SK-N-SH treated with all-trans-retinoic acid at 6 μM for 48 hours (cell line): ENCODE data around the gene FXYD2.
A peak's percentile ranks its signal among the peaks of the same experiment; 100 is the strongest.

ENCODE experiments used
- ATAC-seq: fragments of 200-7000 bp; cut with Tn5 transposase; 3 replicates; pipeline ENCODE4 v1.9.1; 2020; ENCODE audit warnings: mild to moderate bottlenecking, moderate library complexity
- ARNTL ChIP-seq: fragments of 450-650 bp; formaldehyde crosslinking; IDR thresholded peaks from 2 replicates; pipeline ENCODE4 v1.5.0; 2020; ENCODE audit warnings: low read depth, mild to moderate bottlenecking, moderate library complexity, borderline replicate concordance
- CSDC2 ChIP-seq: fragments of 250-450 bp; sonication (Bioruptor Pico); IDR thresholded peaks from 2 replicates; pipeline ENCODE4 v1.5.0; 2020; ENCODE audit warnings: mild to moderate bottlenecking, moderate library complexity
- ESRRG ChIP-seq: fragments of 250-450 bp; sonication (Bioruptor Pico); IDR thresholded peaks from 2 replicates; pipeline ENCODE4 v1.6.1; 2021; ENCODE audit warnings: mild to moderate bottlenecking
- GLIS3 ChIP-seq: fragments of 250-450 bp; sonication (Bioruptor Pico); IDR thresholded peaks from 2 replicates; pipeline ENCODE4 v1.5.0; 2020; ENCODE audit warnings: mild to moderate bottlenecking, moderate library complexity
- ISL1 ChIP-seq: fragments of 250-450 bp; sonication (Bioruptor Pico); IDR thresholded peaks from 2 replicates; pipeline ENCODE4 v2.1.2; 2022; ENCODE audit warnings: mild to moderate bottlenecking, moderate library complexity
- OSR1 ChIP-seq: fragments of 250-450 bp; sonication (Bioruptor Pico); IDR thresholded peaks from 2 replicates; pipeline ENCODE4 v1.8.0; 2022; ENCODE audit warnings: moderate library complexity, mild to moderate bottlenecking, inconsistent platforms
- PPARA ChIP-seq: fragments of 250-450 bp; sonication (Bioruptor Pico); IDR thresholded peaks from 2 replicates; pipeline ENCODE4 v1.5.0; 2020; ENCODE audit warnings: mild to moderate bottlenecking, borderline replicate concordance
- RARB ChIP-seq: fragments of 250-450 bp; sonication (Bioruptor Pico); IDR thresholded peaks from 2 replicates; pipeline ENCODE4 v1.8.0; 2021; ENCODE audit warnings: mild to moderate bottlenecking, moderate library complexity
- SNAI2 ChIP-seq: fragments of 250-450 bp; sonication (Bioruptor Pico); IDR thresholded peaks from 2 replicates; pipeline ENCODE4 v1.5.0; 2020; ENCODE audit warnings: mild to moderate bottlenecking, moderate library complexity
- TCF4 ChIP-seq: fragments of 250-450 bp; sonication (Bioruptor Pico); IDR thresholded peaks from 2 replicates; pipeline ENCODE4 v1.8.0; 2021; ENCODE audit warnings: mild to moderate bottlenecking, moderate library complexity, borderline replicate concordance
- TOX ChIP-seq: fragments of 250-450 bp; sonication (Bioruptor Pico); IDR thresholded peaks from 2 replicates; pipeline ENCODE4 v1.8.0; 2021; ENCODE audit warnings: mild to moderate bottlenecking, moderate library complexity, borderline replicate concordance
- ZC3H10 ChIP-seq: fragments of 250-450 bp; sonication (Bioruptor Pico); IDR thresholded peaks from 2 replicates; pipeline ENCODE4 v1.5.1; 2021; ENCODE audit warnings: mild to moderate bottlenecking, moderate library complexity
- ZFP3 ChIP-seq: fragments of 250-450 bp; sonication (Bioruptor Pico); IDR thresholded peaks from 2 replicates; pipeline ENCODE4 v1.5.0; 2020; ENCODE audit warnings: mild to moderate bottlenecking, moderate library complexity
- ZFP30 ChIP-seq: fragments of 450-650 bp; formaldehyde crosslinking; IDR thresholded peaks from 2 replicates; pipeline ENCODE4 v1.5.0; 2022; ENCODE audit warnings: mild to moderate bottlenecking, moderate library complexity
- ZNF565 ChIP-seq: fragments of 450-650 bp; formaldehyde crosslinking; conservative IDR thresholded peaks from 2 replicates; pipeline ENCODE4 v1.5.0; 2020; ENCODE audit warnings: low read depth, mild to moderate bottlenecking, moderate library complexity
- ZNF70 ChIP-seq: fragments of 450-650 bp; formaldehyde crosslinking; IDR thresholded peaks from 2 replicates; pipeline ENCODE4 v1.5.0; 2020; ENCODE audit warnings: mild to moderate bottlenecking, moderate library complexity
- ZNF8 ChIP-seq: fragments of 450-650 bp; formaldehyde crosslinking; IDR thresholded peaks from 2 replicates; pipeline ENCODE4 v1.5.0; 2020; ENCODE audit warnings: mild to moderate bottlenecking, moderate library complexity
- TF ChIP-seq, protein P1 (sequence below): fragments of 250-450 bp; sonication (Bioruptor Pico); IDR thresholded peaks from 2 replicates; pipeline ENCODE4 v1.5.1; 2020; ENCODE audit warnings: low read depth, mild to moderate bottlenecking, moderate library complexity
- TF ChIP-seq, protein P2 (sequence below): fragments of 250-450 bp; sonication (Bioruptor Pico); IDR thresholded peaks from 2 replicates; pipeline ENCODE4 v1.5.0; 2020; ENCODE audit warnings: mild to moderate bottlenecking, moderate library complexity
- TF ChIP-seq, protein P3 (sequence below): fragments of 250-450 bp; sonication (Bioruptor Pico); IDR thresholded peaks from 2 replicates; pipeline ENCODE4 v1.5.1; 2021; ENCODE audit warnings: mild to moderate bottlenecking, moderate library complexity
- TF ChIP-seq, protein P4 (sequence below): fragments of 250-450 bp; sonication (Bioruptor Pico); IDR thresholded peaks from 2 replicates; pipeline ENCODE4 v1.8.0; 2020; ENCODE audit warnings: mild to moderate bottlenecking, moderate library complexity, borderline replicate concordance

The FXYD2 gene

DNA sequence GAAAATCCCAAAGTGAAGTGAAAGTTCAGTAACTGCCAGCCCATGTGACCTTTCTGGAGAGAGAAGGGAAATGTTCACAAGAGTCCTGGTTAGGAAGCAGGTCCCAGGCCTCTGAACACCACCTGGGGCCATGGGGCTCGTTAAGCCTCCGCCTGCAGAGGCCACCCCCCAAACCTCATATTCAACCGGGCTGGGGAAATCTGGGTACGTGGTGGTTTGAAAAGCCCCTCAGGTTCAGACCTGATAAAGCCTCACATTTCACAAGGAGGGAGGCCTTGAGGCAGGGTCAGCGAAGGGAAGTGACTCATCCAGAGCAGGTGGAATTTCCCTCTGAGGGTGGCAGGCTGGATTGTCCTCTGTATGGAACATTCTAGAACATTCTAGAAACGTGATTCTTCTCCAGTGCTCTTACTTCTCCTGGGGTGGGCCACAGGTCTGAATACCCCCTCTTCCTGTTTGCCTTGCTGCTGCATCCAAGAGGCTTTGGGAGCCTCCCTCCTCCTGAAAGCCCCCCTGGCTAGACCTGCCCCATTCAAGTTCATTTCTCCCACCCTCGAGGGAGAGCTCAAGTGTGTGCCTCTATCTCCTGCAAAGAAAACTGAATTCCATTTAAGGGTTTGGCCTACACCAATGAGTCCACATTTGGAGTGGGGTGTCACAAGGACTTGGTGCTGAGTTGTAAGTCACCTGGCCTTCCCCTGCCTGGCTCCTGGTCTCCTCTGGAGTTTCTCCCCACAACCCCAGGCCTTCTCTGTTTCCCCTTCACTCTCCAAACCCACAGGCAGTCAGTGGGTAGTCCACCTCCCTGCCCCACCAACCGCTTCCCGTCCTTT lies 6.3 kb downstream of the FXYD2 start:
- ATAC-seq = peak; percentile 7
- TF ChIP-seq ARNTL (CRISPR knock-in tag) (no peak), OSR1 (CRISPR knock-in tag) (no peak), ISL1 (CRISPR knock-in tag) (no peak), ESRRG (CRISPR knock-in tag) (no peak)

DNA sequence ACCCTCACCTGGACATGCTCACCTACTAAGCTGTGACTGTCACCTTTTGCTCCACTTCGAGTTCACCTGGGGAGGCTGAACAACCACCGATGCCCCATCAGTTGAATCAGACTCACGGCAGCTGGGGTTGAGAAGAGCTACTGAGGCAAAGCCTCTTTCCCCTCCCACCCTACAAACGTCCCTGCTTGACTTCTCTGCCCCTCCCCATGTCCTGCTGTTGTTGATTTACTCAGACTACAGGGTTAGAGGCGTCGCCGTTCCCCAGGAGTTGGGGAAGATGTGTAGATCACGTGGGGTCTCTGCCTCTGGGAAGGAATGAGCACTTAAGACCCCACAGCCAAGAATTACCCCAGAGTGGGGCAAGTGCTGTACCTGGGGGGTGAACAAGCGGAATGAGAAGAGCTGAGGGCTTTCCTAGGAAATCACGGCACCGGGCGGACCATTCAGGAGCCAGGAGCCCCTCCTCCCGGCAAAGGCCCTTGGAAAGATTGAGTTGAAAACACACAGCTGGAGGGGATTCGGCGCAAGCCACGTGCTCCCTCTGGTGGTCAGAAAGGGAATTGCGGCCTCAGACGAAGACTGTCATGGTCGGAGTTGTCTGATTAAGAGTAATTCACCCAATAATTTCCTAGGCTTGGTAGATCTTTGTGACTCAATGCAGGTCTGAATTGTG lies 7.0 kb downstream of the FXYD2 start:
- ATAC-seq = peak; percentile 85
- no peak for TF ChIP-seq ZNF8 (CRISPR knock-in tag)
- no peak for TF ChIP-seq GLIS3 (CRISPR knock-in tag)
- no peak for TF ChIP-seq CSDC2 (CRISPR knock-in tag)
- TF ChIP-seq ISL1 (CRISPR knock-in tag) = no peak
- no peak for TF ChIP-seq ESRRG (CRISPR knock-in tag)
- no peak for TF ChIP-seq ZC3H10
- TF ChIP-seq ZNF70 (CRISPR knock-in tag) = no peak
- TF ChIP-seq, protein P1, sequence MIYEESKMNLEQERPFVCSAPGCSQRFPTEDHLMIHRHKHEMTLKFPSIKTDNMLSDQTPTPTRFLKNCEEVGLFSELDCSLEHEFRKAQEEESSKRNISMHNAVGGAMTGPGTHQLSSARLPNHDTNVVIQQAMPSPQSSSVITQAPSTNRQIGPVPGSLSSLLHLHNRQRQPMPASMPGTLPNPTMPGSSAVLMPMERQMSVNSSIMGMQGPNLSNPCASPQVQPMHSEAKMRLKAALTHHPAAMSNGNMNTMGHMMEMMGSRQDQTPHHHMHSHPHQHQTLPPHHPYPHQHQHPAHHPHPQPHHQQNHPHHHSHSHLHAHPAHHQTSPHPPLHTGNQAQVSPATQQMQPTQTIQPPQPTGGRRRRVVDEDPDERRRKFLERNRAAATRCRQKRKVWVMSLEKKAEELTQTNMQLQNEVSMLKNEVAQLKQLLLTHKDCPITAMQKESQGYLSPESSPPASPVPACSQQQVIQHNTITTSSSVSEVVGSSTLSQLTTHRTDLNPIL (CRISPR knock-in tag) = no peak
- no peak for TF ChIP-seq ZFP3 (CRISPR knock-in tag)
- TF ChIP-seq, protein P2, sequence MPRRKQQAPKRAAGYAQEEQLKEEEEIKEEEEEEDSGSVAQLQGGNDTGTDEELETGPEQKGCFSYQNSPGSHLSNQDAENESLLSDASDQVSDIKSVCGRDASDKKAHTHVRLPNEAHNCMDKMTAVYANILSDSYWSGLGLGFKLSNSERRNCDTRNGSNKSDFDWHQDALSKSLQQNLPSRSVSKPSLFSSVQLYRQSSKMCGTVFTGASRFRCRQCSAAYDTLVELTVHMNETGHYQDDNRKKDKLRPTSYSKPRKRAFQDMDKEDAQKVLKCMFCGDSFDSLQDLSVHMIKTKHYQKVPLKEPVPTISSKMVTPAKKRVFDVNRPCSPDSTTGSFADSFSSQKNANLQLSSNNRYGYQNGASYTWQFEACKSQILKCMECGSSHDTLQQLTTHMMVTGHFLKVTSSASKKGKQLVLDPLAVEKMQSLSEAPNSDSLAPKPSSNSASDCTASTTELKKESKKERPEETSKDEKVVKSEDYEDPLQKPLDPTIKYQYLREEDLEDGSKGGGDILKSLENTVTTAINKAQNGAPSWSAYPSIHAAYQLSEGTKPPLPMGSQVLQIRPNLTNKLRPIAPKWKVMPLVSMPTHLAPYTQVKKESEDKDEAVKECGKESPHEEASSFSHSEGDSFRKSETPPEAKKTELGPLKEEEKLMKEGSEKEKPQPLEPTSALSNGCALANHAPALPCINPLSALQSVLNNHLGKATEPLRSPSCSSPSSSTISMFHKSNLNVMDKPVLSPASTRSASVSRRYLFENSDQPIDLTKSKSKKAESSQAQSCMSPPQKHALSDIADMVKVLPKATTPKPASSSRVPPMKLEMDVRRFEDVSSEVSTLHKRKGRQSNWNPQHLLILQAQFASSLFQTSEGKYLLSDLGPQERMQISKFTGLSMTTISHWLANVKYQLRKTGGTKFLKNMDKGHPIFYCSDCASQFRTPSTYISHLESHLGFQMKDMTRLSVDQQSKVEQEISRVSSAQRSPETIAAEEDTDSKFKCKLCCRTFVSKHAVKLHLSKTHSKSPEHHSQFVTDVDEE (CRISPR knock-in tag) = no peak
- TF ChIP-seq SNAI2 (CRISPR knock-in tag) = no peak
- no peak for TF ChIP-seq OSR1 (CRISPR knock-in tag)
- TF ChIP-seq ZNF565 (CRISPR knock-in tag) = no peak

DNA sequence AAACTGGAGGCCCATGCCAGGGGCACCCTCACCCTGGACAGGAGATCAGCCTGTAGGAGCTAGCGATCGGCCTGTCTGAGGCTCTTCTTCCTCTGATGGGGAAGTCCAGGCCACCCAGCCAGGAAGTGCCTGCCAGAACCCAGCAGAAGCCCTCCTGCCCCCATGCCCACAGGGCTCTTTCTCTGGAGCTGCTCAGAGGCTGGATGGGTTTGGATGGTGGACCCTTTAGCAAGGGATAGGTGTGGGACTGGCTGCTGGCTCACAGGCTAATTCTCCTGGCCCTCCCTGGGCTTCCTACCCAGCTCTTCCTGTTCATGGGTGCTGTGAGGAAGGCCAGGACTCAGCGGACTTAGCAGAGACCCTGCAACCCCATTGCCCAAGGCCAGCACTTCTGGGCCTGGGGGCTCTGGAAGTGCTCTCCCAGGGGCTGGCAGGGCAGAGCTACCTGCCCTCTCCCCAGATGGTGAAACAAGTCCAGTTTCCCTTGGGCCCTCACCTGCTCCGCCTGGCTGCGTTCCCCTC lies 7.6 kb downstream of the FXYD2 start:
- ATAC-seq = no peak
- TF ChIP-seq ZFP3 (CRISPR knock-in tag) (no peak), OSR1 (CRISPR knock-in tag) (no peak), TOX (CRISPR knock-in tag) (no peak), PPARA (CRISPR knock-in tag) (no peak), CSDC2 (CRISPR knock-in tag) (no peak)
- TF ChIP-seq, protein P3, sequence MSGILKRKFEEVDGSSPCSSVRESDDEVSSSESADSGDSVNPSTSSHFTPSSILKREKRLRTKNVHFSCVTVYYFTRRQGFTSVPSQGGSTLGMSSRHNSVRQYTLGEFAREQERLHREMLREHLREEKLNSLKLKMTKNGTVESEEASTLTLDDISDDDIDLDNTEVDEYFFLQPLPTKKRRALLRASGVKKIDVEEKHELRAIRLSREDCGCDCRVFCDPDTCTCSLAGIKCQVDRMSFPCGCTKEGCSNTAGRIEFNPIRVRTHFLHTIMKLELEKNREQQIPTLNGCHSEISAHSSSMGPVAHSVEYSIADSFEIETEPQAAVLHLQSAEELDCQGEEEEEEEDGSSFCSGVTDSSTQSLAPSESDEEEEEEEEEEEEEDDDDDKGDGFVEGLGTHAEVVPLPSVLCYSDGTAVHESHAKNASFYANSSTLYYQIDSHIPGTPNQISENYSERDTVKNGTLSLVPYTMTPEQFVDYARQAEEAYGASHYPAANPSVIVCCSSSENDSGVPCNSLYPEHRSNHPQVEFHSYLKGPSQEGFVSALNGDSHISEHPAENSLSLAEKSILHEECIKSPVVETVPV = no peak

DNA sequence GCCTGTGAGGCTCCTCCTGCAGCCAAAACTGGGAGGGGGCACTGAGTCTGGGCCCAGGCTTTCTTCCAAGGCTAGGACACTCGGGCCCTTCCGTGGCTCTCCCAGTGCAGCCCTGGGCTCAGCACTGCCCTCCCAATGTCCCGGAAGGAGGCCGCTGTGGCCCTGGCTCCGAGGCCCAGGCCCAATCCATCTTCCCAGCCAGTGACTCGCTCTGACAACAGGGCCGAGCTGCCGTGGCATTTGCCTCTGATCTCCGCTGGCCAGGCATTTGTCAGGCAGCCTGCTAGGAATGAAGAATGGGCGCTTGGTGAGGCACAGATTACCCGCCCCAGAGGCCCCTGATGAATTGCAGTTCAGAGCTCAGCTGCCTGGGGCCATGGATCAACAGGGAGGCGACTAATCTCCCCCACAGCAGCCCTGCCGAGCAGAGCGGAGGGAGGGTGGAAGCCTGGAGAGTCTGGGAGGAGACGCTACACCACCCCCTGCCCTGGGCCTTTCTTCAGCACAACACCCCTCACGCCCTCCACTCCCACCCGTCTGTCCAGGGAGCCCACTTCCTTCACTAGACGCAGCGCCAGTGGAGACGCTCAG lies 8.3 kb downstream of the FXYD2 start:
- ATAC-seq = peak; percentile 49
- TF ChIP-seq ZFP30 (no peak), ZFP3 (CRISPR knock-in tag) (no peak), TCF4 (CRISPR knock-in tag) (no peak), CSDC2 (CRISPR knock-in tag) (no peak), RARB (no peak), OSR1 (CRISPR knock-in tag) (no peak), ARNTL (CRISPR knock-in tag) (no peak), ISL1 (CRISPR knock-in tag) (no peak), ZC3H10 (no peak)
- TF ChIP-seq, protein P2 (CRISPR knock-in tag) = no peak
- TF ChIP-seq, protein P4, sequence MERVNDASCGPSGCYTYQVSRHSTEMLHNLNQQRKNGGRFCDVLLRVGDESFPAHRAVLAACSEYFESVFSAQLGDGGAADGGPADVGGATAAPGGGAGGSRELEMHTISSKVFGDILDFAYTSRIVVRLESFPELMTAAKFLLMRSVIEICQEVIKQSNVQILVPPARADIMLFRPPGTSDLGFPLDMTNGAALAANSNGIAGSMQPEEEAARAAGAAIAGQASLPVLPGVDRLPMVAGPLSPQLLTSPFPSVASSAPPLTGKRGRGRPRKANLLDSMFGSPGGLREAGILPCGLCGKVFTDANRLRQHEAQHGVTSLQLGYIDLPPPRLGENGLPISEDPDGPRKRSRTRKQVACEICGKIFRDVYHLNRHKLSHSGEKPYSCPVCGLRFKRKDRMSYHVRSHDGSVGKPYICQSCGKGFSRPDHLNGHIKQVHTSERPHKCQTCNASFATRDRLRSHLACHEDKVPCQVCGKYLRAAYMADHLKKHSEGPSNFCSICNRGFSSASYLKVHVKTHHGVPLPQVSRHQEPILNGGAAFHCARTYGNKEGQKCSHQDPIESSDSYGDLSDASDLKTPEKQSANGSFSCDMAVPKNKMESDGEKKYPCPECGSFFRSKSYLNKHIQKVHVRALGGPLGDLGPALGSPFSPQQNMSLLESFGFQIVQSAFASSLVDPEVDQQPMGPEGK = no peak
- TF ChIP-seq, protein P3 = no peak
